Fibroblast of the conjunctiva (primary cell): Measurements from ENCODE around the gene CHCHD4.
"Not testable (repeated sequence)": the region's sequence is repeated elsewhere in the genome, so short reads cannot be mapped to it uniquely, and the experiment has no call there.

Experiments used
- DNase-seq: peaks from one replicate; pipeline ENCODE4 v3.0.0-alpha.2; 2010; ENCODE audit warnings: low read depth

CHCHD4 gene

DNA sequence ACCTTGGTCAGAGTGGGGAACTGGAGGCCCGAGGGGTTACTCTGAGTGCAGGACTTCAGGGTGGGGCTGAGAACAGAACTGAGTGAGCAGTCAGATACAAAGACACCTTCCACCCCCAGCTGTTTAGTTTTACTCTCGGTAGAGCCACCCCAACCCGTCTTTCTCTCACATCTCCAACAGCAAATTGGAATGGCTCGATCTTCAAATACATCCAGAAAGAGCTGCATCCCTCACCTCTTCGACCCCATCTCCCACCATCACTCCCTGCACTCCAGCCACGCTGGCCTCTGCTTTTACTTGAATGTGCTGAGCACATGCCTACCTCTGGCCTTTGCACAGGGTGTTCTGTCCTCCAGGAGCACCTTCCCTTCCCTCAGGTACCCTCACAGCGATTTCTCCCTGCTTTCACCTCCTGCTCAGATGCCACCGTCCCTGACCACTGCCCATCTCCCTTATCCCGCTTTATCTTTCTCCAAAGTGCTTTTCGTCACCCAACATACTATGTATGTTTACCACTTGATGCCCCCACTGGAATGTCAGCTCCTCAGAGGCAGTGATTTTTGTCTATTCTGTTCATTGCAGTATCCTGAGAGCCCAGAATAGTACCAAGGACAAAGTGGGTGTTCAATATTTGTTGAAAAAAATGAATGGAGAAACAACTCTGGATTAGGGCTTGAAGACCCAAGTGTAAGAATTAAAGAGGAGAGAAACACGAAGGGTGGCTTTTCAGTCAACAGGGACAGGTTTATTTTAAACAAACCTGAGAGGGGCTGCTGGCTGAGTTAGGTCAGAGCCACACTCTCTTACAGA is 4.4 kb downstream of the CHCHD4 start:
- DNase-seq = no peak

DNA sequence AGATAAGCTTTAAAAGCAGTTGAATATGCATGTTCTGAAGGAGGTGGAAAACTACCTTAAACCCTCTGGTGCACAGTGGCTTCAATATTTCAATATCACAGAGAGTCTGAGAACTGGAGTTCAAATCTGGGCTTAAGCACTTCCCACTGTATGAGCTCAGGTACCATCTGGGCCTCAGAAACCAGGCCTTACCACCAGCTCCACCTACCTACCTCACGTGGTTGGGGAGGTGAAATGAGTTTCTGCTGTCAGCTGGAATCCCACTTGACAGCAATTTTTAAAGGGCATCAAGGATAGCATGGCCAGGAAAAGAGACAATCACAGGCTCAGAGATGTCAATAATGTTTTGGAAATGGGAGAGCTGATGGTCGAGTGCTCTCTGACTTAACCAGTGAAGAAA is 5.0 kb downstream of the CHCHD4 start:
- no peak for DNase-seq

DNA sequence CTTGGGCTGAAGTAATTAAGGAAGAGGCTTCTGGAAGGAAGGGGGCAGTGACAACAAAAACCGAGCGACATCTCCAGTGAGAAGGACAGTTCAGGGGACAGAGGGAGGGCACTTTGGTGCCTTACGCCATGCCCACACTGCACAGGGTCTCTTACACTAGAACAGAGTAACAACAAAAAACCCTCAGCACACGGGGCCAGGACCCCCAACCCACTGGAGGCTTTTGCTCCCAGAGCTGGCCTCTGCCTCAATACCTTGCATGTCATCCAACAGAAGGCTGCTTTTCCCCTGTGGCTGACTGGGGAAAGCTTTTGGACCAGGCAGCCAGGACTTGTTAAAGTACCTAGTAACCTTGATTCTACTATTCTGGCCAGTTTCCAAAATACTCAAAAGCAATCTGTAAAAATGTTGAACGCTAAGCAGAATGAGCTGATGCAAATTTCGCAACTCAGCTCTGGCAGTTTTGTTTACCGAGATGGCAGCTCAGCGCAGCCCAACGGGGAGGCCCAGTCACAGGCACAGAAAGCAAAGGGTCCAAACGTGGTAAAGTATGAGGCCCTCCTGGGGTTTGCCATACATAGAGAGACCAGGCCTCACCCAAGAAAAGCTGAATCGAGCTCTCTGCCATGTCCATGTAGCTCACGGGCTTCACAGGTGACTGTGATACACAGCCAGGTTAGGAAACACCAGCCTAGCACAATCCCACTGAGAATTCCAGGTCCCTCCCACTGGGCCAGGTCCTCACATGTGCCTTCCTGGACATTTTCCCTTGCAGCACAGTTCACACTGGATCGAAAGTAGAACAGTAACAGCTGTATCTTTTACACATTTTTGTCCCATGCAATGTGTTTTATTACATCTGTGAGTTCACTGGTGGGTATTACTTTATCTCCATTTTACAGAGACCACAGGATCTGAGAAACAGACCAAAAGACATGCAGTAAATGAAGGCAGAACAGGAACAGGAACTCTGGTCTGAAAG is 6.0 kb downstream of the CHCHD4 start:
- DNase-seq = peak; percentile 67

DNA sequence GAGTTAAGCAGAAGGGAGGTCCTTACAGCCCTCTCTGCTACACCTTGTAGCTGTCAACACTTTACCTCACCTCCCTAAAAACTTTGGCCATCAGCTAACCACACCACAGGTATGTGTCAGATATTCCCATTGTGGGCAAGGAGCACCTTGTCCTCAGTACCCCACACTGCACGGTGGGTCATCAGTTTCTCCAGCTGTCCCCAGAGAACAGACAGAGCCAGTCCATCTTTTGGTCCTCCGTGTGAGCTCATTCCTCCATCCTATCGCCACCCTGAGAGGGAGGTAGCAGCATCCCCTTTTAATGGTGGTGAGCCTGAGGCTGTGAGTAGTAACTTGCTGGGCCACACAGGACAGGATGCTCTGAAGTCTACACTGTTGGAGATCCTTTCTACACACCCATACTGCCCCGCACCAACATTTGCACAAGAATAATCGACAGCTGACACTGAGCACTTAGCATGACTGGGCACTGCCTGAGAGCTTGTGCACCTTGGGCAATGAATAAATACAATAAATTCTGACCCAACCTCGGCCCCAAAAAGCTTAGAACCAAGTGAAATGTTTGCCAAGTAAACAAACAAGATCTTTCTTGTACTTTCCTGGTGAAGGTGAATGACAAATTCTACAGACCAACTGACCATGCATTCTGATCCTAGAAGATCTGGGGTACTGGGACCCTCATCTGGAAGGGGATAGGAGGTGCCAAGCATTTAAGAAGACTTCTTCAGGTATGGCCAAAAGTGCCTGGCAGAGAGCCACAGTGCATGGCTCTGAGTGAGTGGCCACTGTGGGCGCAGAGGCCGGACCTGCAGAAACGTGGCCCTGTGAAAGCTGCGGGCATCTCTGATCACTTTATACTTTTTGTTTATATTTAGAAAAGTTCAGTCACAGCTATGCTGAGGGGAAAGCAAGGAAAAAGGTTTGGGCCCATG is 6.9 kb downstream of the CHCHD4 start:
- no peak for DNase-seq

DNA sequence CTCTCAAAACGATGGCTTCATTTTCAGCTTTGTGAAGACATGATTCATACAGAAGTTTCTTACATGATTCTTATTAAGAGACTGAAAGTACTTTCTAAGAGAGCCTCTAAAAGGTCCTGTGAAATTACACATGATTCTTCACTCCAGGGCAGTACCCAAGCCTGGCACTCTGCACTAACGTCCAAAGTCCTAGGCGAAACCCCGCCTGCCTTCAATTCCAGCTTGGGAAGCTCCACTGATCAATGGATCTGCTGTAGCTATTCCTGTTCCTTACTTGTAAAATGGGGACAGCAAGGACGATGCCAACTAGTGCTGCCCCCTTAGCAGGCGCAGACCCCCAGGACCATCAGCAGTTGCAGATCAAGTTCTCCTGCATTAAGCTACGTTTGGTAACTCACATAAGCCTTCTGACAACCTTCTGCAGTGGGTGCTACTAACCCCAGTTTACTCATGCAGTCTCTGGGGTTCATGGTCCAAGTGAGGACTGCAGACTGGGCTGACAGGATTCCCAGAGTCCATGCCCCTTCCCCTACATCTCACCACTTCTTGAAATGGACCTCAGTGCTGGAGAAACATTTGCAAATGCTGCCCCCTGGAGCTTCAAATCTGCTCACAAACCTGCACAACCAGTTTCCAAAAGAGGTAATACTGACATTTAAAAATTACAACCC is 10.6 kb downstream of the CHCHD4 start:
- no peak for DNase-seq

DNA sequence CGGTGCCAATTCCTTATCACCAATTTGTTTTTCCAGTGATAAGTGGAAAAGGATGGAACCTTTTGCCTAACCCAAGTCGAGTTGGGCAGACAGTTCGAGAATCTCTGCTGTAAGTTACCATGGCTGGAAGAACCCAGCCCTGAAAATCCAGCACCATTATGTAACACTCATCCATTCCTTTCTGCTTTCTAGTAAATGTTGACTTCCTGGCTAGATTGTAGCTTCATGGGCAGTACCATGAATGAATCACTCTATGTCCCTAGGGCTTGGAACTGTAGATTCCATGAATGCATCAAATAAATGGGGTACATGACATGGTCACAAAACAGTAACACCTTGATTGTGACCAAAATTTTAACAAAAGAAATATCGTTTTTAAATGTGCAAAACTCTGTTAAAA is 14.0 kb downstream of the CHCHD4 start:
- DNase-seq = no peak

DNA sequence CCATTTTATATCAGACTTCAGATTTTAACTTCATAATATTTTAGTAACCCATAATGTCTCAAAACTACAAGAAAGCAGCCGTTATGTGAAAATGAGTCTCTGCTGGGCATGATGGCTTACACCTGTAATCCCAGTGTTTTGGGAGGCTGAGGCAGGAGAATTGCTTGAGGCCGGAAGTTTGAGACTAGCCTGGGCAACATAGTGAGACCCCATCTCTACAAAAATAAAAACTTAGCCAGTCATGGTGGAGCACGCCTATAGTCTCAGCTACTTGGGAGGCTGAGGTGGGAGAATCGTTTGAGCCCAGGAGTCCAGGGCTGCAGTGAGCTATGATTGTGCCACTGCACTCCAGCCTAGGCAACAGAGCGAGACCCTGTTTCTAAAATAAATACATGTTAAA is 14.8 kb downstream of the CHCHD4 start:
- DNase-seq = not testable (repeated sequence)

DNA sequence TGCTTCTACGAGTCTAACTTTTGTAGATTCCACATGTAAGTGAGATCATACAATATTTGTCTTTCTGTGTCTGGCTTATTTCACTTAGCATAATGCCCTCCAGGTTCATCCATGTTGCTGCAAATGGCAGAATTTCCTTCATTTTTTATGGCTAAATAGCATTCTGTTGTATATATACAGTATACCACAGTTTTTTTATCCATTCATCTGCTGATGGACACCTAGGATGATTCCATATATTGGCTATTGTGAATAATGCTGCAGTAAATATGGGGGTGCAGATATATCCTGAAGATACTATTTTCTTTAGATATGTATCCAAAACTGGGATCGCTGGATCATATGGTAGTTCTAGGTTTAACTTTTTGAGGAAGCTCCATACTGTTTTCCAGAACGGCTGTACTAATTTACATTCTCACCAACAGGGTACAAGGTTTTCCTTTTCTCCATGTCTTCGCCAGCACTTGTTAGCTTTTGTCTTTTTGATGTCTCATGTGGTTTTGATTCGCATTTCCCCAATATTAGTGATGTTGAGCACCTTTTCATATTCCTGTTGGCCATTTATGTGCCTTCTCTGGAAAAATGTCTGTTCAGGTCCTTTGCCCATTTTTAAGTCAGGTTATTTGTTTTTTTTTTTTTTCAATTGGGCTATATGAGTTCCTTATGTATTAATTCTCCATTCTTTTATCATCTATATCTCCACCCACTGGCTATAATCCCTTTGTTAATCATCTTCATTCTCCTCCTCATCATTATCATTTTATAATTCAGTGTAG is 26.9 kb downstream of the CHCHD4 start:
- DNase-seq = no peak

DNA sequence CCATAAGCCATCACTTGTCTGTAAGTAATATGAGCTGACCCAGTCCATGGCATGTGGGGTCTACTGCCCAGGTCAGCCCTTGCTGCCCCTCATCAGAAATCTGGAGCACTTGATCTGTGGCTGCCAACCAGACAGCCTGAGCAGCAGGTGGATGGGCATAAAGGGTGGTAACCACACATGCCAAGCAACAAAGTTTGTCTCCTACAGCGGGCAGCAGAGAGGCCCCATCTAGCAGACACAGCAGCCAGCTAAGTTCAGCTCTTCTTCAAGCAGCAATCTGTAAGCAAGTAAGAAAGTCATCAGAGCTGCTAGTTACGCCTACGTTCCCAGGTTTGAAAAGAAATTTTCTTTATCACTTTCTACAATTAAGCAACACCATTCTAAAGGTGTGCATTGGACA is 27.9 kb downstream of the CHCHD4 start:
- DNase-seq = no peak

DNA sequence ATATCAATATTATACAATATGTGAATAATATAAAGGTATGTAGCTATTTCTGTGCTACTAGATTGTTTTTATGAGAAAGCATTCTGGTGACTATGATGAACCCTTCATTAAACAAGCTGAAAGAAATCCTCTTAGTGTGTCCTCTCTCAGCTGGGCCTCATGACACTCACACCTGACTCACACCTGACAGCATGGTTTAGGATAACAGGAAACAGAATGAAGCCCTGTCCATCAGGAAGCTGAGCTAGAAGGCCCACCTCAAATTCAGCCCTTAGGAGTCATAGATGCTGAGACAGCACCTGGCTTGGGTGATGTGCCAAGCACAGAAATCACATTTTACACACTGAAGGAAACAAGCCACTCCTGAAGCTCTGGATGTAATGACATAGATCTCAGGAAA is 30.8 kb downstream of the CHCHD4 start:
- no peak for DNase-seq

DNA sequence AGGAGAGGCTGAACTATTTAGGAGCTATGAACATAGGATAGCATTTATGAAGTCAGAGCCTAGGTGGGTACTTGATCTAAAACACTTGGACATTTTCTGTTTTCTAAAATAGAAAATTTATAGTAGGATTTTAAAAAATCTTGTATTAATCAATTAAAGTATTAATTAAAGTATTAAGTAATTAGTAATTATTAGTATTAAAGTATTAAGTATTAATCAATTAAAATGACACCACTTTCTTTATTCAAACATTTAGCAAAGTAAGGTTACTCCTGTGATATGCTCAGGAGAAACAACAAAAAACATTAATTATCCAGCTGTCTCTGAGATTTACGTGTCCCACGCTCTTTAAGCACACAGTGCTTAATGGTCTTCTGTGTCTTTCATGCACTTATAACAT is 32.2 kb downstream of the CHCHD4 start:
- no peak for DNase-seq

DNA sequence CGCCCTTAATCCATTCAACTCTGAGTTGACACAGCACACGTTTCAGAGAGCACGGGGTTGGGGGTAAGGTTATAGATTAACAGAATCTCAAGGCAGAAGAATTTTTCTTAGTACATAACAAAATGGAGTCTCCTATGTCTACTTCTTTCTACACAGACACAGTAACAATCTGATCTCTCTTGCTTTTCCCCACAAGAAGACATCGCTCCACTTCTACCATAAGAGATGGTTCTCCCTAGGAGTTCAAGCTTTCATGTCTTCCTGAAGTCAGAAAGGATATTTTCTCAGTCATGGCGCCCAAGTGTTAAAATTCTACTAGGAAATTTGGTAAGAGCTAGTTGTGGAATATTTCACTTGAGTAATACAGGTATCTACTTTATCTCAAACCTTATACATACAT is 32.7 kb downstream of the CHCHD4 start:
- DNase-seq = not testable (repeated sequence)

DNA sequence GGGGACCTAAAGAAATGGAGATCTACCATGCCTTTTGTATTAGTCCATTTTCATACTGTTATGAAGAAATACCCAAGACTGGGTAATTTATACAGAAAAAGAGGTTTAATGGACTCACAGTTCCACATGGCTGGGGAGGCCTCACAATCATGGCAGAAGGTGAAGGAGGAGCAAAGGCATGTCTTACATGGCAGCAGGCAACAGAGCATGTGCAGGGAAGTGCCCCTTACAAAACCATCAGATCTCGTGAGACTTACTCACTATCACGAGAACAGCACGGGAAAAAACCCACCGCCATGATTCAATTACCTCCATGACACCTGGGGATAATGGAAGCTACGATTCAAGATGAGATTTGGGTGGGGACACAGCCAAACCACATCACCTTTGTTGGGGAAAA is 37.2 kb downstream of the CHCHD4 start:
- not testable (repeated sequence) for DNase-seq

DNA sequence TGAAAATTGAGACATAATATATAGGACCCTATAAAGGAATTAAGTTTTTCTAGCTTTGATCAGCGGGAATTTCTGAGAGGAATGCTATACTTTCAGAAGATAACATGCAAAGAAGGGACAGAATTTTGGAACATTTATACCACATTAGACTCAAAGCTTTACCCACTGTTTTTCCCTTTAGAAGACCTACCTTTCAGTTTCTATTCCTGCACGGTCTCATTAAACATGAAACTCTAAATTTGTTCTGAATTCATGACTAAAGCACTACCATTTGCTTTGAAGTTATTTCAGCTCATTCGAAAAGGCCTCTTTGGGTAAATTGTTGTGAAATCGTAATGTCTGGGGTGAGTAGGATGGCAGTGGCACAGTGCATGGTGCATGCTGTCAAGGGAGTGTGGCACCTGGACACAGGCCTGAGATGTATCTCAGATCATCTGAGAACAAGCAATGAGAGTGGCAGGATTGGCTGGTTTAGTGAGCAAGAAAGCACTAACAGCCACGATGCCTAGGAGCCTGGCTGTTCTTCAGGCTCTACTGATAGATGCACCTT is 42.5 kb downstream of the CHCHD4 start:
- no peak for DNase-seq

DNA sequence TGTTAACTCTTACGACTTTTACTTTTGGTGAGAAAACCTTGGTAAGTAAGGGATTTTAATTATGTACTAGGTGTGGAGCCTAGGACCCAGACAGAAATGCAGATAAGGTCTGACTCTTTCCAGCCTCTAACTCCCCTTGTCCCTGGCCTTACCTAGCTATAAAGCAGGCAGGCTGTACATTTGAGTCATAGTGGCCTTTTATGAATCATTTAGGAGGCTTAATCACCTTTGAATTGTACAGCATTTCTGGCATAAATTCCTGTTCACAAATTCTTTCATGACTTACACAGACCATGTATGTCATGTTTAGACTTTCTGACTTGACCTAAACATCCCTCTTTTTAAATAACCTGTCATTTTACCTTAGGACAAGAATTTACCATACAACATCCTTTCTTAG is 47.4 kb downstream of the CHCHD4 start:
- no peak for DNase-seq

DNA sequence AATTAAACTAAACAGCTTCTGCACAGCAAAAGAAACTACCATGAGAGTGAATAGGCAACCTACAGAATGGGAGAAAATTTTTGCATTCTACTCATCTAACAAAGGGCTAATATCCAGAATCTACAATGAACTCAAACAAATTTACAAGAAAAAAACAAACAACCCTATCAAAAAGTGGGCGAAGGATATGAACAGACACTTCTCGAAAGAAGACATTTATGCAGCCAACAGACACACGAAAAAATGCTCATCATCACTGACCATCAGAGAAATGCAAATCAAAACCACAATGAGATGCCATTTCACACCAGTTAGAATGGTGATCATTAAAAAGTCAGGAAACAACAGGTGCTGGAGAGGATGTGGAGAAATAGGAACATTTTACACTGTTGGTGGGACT is 49.4 kb downstream of the CHCHD4 start:
- not testable (repeated sequence) for DNase-seq

DNA sequence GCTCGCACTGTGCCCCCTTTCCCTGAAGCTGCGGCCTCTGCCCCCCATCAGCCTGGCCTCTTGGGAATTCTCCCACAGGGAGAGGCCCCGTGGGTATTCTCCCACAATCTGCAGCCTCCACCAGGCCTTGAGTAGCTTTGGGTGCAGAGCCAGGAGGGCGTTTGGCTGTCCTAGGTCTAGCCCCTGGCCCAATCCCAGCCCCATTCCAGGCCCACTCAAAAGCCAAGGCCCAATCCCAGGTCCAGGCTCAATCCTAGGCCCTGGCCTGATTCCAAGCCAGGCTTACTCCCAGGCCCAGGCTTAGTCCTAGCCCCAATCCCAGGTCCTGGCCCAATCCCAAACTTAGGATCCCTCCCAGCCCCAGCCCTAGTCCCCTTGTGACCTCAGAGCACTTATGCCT is 59.8 kb downstream of the CHCHD4 start:
- DNase-seq = no peak

DNA sequence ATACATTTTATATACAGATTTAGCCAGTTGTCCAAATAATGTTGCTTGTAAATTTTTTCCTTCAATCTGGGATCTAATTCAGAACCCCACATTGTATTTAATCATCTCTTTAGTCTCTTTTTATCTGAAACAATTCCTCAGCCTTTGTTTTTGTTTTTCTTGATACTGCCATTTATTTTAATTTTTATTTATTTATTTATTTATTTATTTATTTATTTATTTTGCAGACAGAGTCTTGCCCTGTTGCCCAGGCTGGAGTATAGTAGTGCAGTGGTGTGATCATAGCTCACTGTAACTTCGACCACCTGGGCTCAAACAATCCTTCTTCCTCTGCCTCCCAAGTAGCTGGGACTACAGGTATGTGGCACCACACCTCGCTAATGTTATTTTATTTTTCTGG is 61.5 kb downstream of the CHCHD4 start:
- DNase-seq = no peak
